Measurements from ENCODE around the gene MRPS17.

The MRPS17 gene

DNA sequence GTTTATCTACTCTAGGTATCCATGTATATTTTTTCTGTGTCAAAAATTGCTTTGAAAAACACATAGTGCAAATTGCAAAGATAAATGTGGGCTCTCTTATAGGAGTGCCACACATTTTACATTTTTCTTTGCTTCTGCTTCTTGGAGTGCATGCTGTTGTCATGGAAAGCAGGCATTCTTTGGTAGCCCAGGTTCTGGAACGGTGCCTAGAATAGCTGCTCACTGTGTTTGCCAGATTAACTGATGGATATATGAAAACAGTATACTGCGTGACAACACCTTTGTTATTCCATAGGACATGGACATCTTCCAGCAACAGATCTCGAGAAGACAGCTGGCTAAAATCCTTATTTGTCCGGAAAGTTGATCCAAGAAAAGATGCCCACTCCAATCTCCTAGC is 26.2 kb downstream of the MRPS17 start:
- no peaks in the 10 kb centered on the region for H3K9me3 ChIP-seq (ENCODE audit: control insufficient read depth, low read length)
- peaks cover 11% of the 10 kb centered on the region for H3K79me2 ChIP-seq
- H3K4me1 ChIP-seq: peaks cover 4% of the 10 kb centered on the region
- H3K9ac ChIP-seq: no peak overlapping the region
- no peaks in the 10 kb centered on the region for H3K36me3 ChIP-seq (ENCODE audit: control insufficient read depth, insufficient read depth, low read length)
- TF ChIP-seq, protein P1, sequence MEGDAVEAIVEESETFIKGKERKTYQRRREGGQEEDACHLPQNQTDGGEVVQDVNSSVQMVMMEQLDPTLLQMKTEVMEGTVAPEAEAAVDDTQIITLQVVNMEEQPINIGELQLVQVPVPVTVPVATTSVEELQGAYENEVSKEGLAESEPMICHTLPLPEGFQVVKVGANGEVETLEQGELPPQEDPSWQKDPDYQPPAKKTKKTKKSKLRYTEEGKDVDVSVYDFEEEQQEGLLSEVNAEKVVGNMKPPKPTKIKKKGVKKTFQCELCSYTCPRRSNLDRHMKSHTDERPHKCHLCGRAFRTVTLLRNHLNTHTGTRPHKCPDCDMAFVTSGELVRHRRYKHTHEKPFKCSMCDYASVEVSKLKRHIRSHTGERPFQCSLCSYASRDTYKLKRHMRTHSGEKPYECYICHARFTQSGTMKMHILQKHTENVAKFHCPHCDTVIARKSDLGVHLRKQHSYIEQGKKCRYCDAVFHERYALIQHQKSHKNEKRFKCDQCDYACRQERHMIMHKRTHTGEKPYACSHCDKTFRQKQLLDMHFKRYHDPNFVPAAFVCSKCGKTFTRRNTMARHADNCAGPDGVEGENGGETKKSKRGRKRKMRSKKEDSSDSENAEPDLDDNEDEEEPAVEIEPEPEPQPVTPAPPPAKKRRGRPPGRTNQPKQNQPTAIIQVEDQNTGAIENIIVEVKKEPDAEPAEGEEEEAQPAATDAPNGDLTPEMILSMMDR (IDR thresholded peaks at IDR 0.05): no peak
- H3K4me3 ChIP-seq (ENCODE audit: low read depth, low read length): no peak overlapping the region
- no peaks in the 10 kb centered on the region for H3K27me3 ChIP-seq (ENCODE audit: control insufficient read depth, insufficient read depth, low read length)
- H2AFZ ChIP-seq: no peak overlapping the region
- H3K27ac ChIP-seq: no peak overlapping the region
- H3K4me2 ChIP-seq (ENCODE audit: low read length): no peak overlapping the region

- Histone ChIP-seq H3K4me3 (ENCODE audit: low read depth, low read length) (no peak overlapping the region), H3K4me1 (peaks cover 4% of the 10 kb centered on the region), H3K9me3 (ENCODE audit: control insufficient read depth, low read length) (no peaks in the 10 kb centered on the region), H2AFZ (no peak overlapping the region), H3K27me3 (ENCODE audit: control insufficient read depth, insufficient read depth, low read length) (no peaks in the 10 kb centered on the region), H3K79me2 (peaks cover 5% of the 10 kb centered on the region), H3K9ac (no peak overlapping the region), H3K27ac (no peak overlapping the region), H3K4me2 (ENCODE audit: low read length) (no peak overlapping the region), H3K36me3 (ENCODE audit: control insufficient read depth, insufficient read depth, low read length) (no peaks in the 10 kb centered on the region)
- TF ChIP-seq, protein P1 (IDR thresholded peaks at IDR 0.05): no peak
These were observed 28.6 kb downstream of the MRPS17 start for GRCh38 chr7:55980266-55980665.

DNA sequence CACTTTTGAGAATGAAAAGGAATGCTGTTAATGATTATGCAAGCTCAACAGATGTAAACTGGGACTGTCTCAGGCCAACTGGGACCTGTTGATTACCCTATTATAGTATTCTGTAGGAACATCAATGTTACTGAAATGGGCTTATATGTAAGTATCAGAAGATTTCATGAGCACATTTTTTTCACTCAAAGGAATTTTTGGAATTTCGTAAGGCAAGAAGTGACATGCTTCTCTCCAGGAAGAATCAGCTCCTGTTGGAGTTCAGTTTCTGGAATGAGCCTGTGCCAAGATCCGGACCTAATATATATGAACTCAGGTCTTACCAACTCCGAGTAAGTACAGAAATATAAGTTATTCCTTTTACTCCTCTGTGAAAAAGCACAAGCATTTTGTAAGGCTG is 31.9 kb downstream of the MRPS17 start:
- TF ChIP-seq, protein P1 (IDR thresholded peaks at IDR 0.05): no peak
- H3K36me3 ChIP-seq (ENCODE audit: control insufficient read depth, insufficient read depth, low read length): no peaks in the 10 kb centered on the region

GRCh38 chr7:55992346-55992745 is 40.7 kb downstream of the MRPS17 start:
- Histone ChIP-seq H3K4me2 (ENCODE audit: low read length) (no peak overlapping the region), H3K4me3 (ENCODE audit: low read depth, low read length) (no peak overlapping the region), H3K9me3 (ENCODE audit: control insufficient read depth, low read length) (no peaks in the 10 kb centered on the region), H3K9ac (no peak overlapping the region), H3K27ac (no peak overlapping the region), H3K4me1 (no peaks in the 10 kb centered on the region), H2AFZ (no peak overlapping the region), H3K27me3 (ENCODE audit: control insufficient read depth, insufficient read depth, low read length) (no peaks in the 10 kb centered on the region), H3K79me2 (no peaks in the 10 kb centered on the region), H3K36me3 (ENCODE audit: control insufficient read depth, insufficient read depth, low read length) (no peaks in the 10 kb centered on the region)
- TF ChIP-seq, protein P1 (IDR thresholded peaks at IDR 0.05): no peak

More for the DNA sequence above, 31.9 kb downstream of the MRPS17 start:
- H3K4me3 ChIP-seq (ENCODE audit: low read depth, low read length): no peak overlapping the region
- no peak overlapping the region for H3K4me2 ChIP-seq (ENCODE audit: low read length)
- no peaks in the 10 kb centered on the region for H3K79me2 ChIP-seq
- H3K9ac ChIP-seq: no peak overlapping the region
- H3K27me3 ChIP-seq (ENCODE audit: control insufficient read depth, insufficient read depth, low read length): no peaks in the 10 kb centered on the region
- H3K4me1 ChIP-seq: no peaks in the 10 kb centered on the region
- H2AFZ ChIP-seq: no peak overlapping the region
- no peak overlapping the region for H3K27ac ChIP-seq
- H3K9me3 ChIP-seq (ENCODE audit: control insufficient read depth, low read length): no peaks in the 10 kb centered on the region

- no peak overlapping the region for H3K4me2 ChIP-seq (ENCODE audit: low read length)
- no peak overlapping the region for H2AFZ ChIP-seq
- H3K4me1 ChIP-seq: no peaks in the 10 kb centered on the region
- no peak overlapping the region for H3K9ac ChIP-seq
- TF ChIP-seq, protein P1 (IDR thresholded peaks at IDR 0.05): no peak
- H3K4me3 ChIP-seq (ENCODE audit: low read depth, low read length): no peak overlapping the region
- no peaks in the 10 kb centered on the region for H3K36me3 ChIP-seq (ENCODE audit: control insufficient read depth, insufficient read depth, low read length)
- no peaks in the 10 kb centered on the region for H3K27me3 ChIP-seq (ENCODE audit: control insufficient read depth, insufficient read depth, low read length)
- no peaks in the 10 kb centered on the region for H3K9me3 ChIP-seq (ENCODE audit: control insufficient read depth, low read length)
- H3K27ac ChIP-seq: no peak overlapping the region
- H3K79me2 ChIP-seq: no peaks in the 10 kb centered on the region
These were observed 45.3 kb downstream of the MRPS17 start for GRCh38 chr7:55996856-55997500.
